GM11168 (cell line): ENCODE data around the gene SH3BP2.

Experiments
- in situ Hi-C: fragments of 300-500 bp; cut with MboI; formaldehyde crosslinking; loops from one replicate; pipeline ENCODE4 v1.12.0; 2022; ENCODE audit warnings: low sequenced_read_pairs; ENCODE audit not compliant: unreplicated experiment

Gene SH3BP2, protein sequence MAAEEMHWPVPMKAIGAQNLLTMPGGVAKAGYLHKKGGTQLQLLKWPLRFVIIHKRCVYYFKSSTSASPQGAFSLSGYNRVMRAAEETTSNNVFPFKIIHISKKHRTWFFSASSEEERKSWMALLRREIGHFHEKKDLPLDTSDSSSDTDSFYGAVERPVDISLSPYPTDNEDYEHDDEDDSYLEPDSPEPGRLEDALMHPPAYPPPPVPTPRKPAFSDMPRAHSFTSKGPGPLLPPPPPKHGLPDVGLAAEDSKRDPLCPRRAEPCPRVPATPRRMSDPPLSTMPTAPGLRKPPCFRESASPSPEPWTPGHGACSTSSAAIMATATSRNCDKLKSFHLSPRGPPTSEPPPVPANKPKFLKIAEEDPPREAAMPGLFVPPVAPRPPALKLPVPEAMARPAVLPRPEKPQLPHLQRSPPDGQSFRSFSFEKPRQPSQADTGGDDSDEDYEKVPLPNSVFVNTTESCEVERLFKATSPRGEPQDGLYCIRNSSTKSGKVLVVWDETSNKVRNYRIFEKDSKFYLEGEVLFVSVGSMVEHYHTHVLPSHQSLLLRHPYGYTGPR

DNA sequence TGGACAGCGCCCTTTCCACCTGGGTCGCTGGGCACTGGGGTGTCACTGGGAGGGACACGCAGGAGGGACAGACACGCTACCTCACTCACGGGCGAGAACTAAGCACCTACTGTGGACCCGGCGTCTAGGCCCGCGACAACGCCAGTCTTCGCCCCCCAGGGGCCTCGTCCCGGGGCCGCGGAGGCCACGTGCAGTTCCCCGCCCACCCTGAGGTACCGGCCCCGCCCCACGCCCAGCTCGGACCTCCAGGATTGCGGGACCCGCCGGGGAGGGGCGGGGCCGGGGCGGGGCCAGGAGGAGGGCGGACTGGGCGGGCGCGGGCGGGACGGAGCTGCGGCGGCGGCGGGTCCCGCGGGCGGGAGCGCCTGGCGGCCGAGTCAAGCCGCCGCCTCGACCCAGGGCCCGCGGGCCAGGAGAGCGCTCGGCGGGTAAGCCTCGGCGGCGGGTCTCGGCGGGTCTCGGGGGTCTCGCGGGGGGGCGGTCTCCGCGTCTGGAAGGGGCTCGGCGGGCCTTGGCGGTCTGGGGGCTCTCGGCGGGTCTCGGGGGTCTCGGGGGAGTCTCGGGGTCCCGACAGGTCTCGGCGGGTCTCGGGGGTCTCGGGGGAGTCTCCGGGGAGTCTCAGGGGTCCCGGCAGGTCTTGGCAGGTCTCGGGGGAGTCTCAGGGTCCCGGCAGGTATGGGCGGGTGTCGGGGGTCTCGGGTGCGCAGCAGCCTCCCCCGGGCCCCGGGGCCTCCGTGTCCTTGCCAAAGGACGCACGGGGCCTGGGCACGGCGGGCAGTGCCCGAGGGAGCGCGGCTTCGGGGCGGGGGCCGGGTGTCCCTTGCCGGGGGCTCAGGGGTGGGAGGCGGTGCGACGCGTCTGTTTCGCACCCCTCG is at the start of gene SH3BP2:
SH3BP2 (plus strand) TSS at position 375 of the 875 bp plus-strand sequence. CDS start 27,533 bp downstream, outside the sequence.
- in situ Hi-C loops = no loop called here

DNA sequence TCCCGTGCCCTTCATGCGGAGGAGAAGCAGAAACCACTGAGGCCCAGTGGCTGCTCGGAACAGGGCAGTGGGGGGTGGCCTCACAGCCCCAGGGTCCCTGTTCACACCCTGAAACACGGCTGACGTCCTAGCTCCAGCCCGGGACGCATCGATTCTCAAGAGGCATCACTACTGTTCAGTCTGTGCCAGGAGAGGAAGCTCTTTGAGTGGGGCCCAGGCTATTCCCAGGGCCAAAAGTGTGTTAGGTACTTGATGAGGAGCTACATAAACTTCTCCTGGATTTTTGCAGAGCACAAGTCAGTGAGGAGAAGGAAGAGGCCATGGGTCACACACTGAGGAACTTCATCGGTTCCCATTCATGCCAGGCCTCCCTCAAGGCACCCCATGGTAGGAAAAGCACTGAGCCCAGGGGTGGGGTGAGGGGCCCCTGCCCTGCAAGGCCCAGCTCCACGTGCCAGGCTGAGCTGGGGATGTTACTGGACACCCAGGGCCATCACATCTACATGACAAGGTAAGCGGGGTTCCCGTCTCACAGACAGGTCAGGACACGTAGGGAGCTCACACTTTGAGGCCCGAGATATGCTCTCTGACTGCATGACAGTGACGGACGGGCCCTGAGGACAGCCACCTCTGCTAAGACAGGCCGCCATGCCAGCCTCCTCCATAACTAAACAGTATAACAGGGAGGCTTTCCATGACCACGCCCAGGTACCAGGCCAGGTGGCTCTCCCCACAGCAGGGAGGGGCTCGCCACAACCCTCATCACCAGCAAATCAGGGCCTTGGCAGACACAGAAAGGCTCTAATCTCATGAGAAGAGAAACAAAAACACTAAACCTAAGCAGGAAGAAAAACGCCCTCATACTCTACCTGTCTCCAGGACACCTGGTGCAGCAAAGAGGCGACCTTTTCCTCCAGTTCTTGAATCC is 49.1 kb upstream of the SH3BP2 start:
- in situ Hi-C loops = no loop called here

DNA sequence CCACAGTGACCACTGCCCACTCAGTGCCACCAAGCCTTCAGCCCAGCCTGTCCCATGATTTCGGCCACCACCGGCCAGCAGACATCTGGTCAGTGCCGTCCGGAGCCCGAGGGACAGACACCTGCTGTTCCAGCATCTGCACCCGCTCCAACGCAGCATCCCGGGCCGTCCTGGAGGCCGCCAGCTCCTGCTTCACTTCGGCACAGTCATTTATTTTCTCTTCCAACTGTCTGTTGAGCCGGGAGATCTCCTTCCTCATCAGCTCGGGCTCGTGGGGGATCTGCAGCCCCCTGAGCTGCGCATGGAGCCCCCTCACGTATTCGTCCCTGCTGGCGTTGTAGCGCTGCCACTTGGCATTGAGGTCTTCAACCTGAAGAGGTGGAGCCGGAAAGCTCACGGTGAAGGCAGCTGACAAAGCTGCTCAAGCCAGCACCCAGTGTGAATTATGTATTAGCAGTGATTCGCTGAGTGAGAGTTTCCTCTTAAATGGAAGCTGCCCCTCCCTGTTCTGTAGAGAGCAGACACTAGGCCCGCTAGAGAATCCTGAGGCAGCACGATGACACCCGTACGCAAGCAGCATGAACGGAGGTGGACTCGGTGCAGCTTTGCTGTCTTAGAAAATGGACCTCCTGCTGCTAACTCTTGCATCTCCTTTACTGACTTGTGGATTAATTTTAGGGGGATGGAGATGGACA is 48.2 kb upstream of the SH3BP2 start:
- in situ Hi-C loops = no loop called here

DNA sequence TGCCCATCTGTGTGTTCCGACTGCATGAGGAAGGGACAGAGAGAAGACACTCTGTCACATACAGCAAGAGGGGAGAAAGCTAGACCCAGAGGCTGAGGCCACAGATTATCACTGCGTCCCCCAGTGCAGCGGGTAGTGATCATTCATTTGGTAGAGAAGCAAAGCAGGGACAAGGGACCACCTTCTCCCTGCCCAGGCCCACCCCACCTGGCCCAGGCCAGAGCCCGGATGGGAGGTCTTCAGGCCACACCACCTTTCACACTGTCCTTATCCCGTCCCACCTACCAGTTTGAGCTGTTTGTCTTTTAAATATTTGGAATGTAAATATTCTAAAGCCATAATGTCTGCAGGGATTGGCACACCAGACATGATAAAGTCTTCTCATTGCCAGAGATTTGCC is 47.4 kb upstream of the SH3BP2 start:
- in situ Hi-C loops = no loop called here

DNA sequence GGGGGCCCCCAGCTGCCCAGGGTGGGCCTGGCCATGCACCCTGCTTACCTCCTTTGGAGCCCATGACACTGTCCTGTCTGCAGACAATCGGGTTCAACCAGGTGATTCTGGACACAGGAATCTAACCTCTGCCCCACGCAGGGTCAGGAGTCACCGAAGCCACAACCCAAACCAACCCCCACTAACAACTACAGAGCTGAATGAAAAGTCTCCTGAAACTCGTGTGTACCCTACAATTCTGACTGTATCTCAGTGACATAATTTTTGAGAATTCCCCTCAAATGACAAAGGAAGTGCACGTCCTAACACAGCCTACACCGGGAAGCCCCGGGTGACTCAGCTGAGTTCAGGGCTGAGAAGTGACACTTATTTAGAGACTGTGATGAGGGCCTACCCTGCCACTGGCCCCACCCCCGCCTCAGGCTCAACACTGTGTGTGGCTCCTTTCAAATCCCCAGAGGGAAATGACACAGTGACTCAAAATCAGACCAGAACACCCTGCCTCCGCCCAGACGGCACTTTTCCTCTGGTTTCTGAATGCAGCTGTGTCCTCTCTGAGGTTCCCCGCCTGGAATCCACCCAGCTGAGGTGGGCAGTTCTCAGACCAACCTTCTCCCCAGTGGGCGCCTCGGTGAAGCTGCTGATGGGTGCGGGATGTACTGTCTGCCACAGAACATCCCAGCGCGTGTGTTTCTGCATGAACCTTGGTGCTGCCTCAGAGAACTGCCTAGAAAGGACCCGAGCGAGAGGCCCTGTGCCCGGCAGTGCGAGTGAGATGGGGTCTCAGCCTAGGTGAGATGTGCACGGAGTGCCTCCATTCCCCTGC is 46.7 kb upstream of the SH3BP2 start:
- in situ Hi-C loops = no loop called here

DNA sequence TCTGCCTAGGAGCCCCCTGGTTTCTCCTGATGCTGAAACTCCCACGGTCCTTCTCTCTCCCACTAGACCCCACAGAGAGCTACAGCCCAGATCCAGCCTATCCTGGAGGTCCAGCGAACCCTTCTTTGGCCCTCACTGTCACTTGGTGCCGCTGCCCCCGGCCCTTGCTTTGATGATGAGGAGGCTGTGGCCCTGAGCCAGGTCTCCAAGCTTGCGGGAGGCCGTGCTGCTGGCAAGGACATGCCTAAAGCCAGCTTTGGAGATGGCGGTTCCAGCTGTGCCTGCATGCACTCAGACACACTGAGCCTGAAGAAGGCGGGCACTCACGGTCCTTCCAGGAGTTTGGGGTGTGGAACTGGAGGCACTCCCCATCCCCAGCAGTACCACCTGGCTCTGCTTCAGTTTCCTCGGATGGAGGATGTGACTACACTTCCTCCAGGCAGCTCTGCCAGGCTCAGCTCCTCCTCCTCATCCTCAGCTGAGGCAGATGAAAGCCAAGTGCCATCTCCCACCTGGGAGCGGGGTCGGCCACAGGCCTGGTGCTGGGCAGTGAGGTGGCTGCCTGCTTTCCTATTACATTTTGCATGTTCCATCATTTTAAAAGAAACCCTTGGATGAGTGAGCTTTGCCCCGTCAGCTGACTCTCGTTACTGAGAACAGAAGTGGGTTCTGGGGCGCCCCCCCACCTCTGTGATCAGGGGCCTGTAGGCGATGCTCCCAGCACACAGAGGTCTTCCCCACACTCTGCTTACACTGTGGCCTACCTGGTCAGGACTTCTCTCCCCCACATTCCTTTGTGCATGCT is 45.8 kb upstream of the SH3BP2 start:
- in situ Hi-C loops = no loop called here

DNA sequence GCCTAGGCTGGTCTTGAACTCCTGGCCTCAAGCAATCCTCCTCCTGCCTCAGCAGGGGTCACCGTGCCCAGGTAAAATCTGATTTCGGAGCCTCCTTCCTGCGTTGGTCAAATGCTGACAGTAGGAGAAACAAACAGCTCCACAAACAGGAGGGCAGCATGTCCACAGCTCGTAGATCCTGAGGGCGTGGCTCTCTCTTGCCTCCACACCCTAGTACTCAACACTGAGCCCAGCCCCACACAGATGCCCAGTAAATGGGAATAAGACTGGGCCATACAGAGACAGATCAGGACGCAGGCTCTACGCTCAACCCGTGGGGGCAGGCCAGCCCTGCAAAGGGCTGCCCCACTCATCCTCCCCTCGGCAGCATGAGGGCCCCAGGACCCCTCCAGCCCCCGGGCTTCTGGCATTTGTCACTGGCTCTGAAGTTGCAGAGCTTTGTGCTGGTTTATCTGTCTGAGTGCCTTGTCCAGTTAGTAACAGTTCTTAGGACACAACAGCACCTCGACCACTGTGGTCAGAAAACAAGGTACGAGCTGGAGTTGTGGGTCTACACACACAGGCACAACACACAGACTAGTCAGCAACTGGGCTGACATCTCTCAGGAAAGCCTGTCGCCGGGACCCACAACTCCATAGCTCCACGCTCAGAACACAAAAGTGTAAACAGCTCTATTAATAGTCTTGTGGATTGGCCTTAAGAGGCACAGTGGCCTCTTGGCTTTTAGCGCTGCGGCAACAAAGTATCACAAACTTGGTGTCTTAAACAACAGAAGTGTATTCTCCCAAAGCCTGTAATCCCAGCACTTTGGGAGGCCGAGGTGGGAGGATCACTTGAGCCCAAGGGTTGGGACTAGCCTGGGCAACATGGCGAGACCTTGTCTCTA is 41.9 kb upstream of the SH3BP2 start:
- in situ Hi-C loops = no loop called here

DNA sequence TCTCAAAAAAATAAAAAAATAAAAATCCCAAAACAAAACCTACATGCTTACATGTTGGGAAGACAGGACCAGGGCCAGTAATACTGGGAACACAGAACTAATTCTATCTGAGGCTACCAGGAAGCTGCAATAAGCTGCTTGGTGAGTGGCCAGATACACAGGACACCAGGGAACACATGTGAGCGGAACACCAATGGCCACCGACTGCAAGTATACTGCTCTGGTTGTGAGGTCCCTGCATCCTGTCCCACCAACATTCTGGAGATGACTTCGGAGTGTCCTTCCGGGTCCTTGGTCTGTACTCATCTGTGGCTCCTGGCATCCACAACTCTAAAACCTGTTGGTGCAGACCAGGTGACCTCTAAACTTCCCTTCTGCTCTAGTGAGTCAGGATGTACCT is 39.4 kb upstream of the SH3BP2 start:
- in situ Hi-C loops = no loop called here

DNA sequence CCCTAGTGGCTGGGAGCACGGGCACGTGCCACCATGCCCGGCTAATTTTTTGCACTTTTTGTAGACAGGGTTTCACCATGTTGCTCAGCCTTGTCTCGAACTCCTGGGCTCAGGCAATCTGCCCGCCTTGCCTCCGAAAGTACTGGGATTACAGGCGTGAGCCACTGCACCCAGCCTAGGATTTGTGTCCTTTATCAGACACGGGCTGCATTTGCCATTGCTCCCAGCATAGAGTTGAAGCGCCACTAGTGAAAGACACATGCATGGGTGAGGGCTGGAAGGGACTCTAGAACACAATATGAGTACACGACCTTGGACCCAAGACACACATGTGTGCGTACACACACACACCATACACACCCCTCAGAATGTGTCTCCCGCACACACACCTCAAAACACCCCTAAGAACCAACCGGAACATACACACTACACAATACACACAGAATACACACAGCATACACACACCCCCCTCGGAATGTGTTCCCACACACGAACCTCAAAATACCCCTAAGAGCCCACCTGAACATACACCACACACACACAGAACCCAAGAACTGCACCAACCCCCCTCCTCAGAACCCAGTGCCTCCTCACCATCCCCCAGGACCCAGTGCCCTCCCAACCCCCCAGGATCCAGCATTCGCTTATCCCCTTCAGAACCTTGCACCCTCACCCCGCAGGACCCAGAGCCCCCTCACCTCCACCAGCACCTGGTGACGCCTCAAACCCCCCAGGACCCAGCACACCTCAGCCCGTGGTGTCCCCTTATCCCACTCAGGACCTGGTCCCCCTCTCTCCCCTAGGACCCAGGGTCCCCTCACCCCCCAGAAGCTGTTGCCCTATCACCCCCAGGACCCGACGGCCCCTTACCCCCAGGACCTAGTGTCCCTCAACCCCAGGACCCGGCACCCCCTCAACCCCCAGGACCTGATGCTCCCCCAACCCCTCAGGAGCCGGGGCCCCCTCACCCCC is 37.8 kb upstream of the SH3BP2 start:
- in situ Hi-C loops = loop anchor here (5.0 kb wide), 1 partner anchor 172 kb away; no protein-coding TSS in a partner anchor

DNA sequence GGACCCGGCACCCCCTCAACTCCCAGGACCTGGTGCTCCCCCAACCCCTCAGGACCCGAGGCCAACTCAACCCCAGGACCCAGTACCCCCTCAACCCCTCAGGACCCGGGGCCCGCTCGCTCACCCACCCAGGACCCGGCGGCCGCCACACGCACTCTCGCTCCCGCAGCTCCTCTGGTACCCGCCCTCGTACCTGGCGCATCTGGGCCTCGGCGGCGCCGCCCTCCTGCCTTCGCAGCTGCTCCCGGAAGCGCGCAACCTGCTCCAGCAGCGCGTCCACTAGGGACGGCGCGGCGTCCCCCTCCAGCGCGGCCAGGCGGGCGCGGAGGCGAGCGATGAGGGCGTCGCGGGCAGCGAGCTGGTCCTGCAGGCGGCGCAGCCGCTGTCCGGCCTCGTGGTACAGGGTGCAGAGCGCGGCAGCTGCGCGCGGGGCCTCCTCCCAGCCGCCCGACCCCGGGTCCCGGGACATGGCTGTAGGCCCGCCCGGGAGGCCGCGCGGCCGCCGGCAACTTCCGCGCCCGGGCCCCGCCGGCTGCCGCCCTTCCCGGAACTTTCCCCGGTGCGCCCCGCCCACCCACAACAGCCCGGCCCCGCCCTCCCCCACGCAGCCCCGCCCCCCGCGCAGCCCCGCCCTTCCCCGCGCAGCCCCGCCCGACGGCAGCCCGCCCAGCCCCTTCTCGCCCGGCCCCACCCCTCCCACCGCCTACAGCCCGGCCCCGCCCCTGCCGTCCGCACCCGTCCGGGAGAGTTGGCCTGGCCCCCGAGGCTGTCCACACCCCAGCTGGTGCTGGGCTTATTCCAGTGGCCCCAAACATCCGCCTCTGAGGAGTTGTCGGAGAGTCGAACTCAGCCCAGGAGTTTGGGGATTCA is 36.8 kb upstream of the SH3BP2 start, which contains the start of gene TNIP2:
TNIP2 (minus strand) TSS at position 516 of the 870 bp plus-strand sequence; CDS start at position 469, 47 bp downstream.
- in situ Hi-C loops = loop anchor here (5.0 kb wide), 1 partner anchor 171 kb away; no protein-coding TSS in a partner anchor

DNA sequence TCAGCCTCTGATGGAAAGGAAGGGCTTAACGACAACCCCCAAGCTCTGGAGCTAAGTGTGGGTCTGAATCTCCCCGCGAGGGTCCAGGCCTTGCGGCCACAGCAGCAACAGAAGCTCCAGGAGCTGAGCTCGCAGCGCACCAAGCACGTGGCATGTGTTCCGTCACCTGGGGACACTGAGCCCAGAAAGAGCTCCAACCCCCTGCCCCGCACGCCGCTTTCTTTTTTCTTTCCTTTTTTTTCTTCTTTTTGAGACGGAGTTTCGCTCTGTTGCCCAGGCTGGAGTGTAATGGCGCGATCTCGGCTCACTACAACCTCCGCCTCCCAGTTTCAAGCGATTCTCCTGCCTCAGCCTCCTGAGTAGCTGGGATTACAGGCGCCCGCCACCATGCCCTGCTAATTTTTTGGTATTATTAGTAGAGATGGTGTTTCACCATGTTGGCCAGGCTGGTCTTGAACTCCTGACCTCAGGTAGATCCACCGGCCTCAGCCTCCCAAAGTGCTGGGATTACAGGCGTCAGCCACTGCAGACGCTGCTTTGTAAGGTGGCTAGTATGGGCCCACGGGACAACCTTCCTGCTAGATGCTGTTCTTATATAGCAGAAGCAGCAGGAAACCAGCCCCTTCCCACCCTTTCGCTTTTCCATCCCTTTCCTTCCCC is 36.1 kb upstream of the SH3BP2 start:
- in situ Hi-C loops = loop anchor here (5.0 kb wide), 1 partner anchor 170 kb away; no protein-coding TSS in a partner anchor

DNA sequence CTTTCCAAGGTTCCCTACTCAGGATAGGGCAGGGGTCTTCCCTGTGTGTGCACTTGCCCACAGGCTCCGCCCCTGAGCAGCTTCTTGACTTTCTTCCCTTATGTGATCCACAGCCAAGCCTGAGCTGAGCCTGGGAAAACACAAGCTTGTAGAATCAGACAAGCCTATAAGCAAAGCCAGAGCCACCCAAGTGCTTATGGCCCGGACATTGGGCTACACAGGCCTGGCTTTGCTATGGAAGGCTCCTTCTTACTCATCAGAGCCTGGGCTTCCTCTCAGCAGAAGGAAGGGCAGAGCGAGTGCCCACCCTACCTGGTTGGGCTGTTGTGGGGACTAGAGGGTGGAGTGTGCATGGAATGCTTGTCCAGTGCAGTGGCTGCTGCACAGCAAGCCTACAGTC is 35.5 kb upstream of the SH3BP2 start:
- in situ Hi-C loops = loop anchor here (5.0 kb wide), 1 partner anchor 170 kb away; no protein-coding TSS in a partner anchor

DNA sequence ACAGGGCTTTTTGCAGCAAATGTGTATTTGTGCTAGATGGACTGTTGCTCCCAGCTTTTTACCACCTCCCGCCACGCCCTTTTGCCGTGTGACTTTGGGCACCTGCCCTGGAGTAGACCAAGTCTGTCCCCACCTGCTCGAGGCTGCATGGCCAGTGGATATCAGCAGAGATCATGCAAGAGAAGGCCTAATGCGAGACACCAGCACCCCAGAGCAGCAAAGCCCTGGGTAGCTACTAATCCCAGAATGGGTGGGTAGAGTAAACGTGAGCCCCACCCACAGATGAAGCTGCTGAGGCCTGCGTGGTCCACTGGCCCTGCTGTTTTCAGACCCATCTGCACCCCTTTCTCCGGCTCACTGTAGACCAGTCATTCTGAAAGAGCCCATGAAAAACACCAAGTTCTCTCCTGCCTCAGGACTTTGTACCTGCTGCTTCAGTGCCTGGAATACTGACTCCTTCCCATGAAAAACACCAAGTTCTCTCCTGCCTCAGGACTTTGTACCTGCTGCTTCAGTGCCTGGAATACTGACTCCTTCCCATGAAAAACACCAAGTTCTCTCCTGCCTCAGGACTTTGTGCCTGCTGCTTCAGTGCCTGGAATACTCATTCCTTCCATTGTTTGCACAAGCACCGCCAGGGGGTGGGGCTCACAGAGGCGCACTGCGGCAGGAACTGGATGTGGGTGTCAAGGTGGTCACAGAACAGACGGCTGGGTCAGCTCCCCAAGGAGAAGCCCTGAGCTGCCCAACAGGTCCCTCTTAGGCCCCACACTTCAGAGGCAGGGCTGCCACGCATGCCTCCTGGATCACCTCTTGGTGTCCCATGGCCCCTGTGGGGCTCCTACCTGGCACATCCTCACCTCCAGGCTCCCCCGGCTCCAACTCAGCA is 31.6 kb upstream of the SH3BP2 start:
- in situ Hi-C loops = no loop called here
